KMS-11 (cell line): ENCODE results near the gene TRIO.

Source experiments
- H2AFZ ChIP-seq: fragments of 200-600 bp; sonication (generic); 2 replicates; pipeline ENCODE4 v1.6.1; 2016; ENCODE audit warnings: antibody characterized with exemption, mixed run types, low read depth
- H3K27ac ChIP-seq: fragments of 200-600 bp; sonication (generic); 2 replicates; pipeline ENCODE4 v1.6.1; 2016; ENCODE audit warnings: mild to moderate bottlenecking, mixed run types
- H3K27me3 ChIP-seq: fragments of 200-600 bp; sonication (generic); 2 replicates; pipeline ENCODE4 v1.6.1; 2017; ENCODE audit warnings: mild to moderate bottlenecking, low read depth, mixed run types, moderate library complexity; ENCODE audit not compliant: insufficient read depth
- H3K36me3 ChIP-seq: fragments of 200-600 bp; sonication (generic); 2 replicates; pipeline ENCODE4 v1.6.1; 2017; ENCODE audit warnings: mild to moderate bottlenecking, mixed run types; ENCODE audit not compliant: insufficient read depth
- H3K4me1 ChIP-seq: fragments of 200-600 bp; sonication (generic); 2 replicates; pipeline ENCODE4 v1.6.1; 2016; ENCODE audit warnings: mild to moderate bottlenecking, low read depth, mixed run types; ENCODE audit not compliant: poor library complexity, severe bottlenecking
- H3K4me2 ChIP-seq: fragments of 200-600 bp; sonication (generic); 2 replicates; pipeline ENCODE4 v1.7.0; 2016; ENCODE audit warnings: mild to moderate bottlenecking, mixed run types
- H3K4me3 ChIP-seq: fragments of 200-600 bp; sonication (generic); IDR thresholded peaks from 2 replicates; pipeline ENCODE4 v1.6.1; 2017; ENCODE audit warnings: low read depth, low read length, mixed read lengths; ENCODE audit not compliant: insufficient read depth
- H3K79me2 ChIP-seq: fragments of 200-600 bp; sonication (generic); 2 replicates; pipeline ENCODE4 v1.6.1; 2016; ENCODE audit warnings: low read depth, mixed run types; ENCODE audit not compliant: insufficient read depth
- H3K9ac ChIP-seq: fragments of 200-600 bp; sonication (generic); 2 replicates; pipeline ENCODE4 v1.6.1; 2016; ENCODE audit warnings: mild to moderate bottlenecking, mixed run types
- H4K20me1 ChIP-seq: fragments of 200-600 bp; sonication (generic); 2 replicates; pipeline ENCODE4 v1.6.1; 2016; ENCODE audit warnings: mild to moderate bottlenecking, mixed run types; ENCODE audit not compliant: insufficient read depth
- CTCF ChIP-seq: fragments of 200-600 bp; sonication (generic); conservative IDR thresholded peaks from 2 replicates; pipeline ENCODE4 v1.6.1; 2017; ENCODE audit warnings: low read depth, mild to moderate bottlenecking, antibody characterized with exemption, low read length, moderate library complexity, mixed read lengths

TRIO gene

GRCh38 chr5:14247054-14247386 lies 103.9 kb downstream of the TRIO start:
- H3K27me3 ChIP-seq: no peaks in the 10 kb centered on the region
- peak overlapping the region; percentile 90 for H3K4me2 ChIP-seq
- no peaks in the 10 kb centered on the region for H3K36me3 ChIP-seq
- H3K4me3 ChIP-seq: no peak overlapping the region
- peaks cover 94% of the 10 kb centered on the region for H3K4me1 ChIP-seq
- TF ChIP-seq CTCF: no peak
- no peak overlapping the region; the same call in 1 of the 2 replicates for H3K9ac ChIP-seq
- H4K20me1 ChIP-seq: no peaks in the 10 kb centered on the region
- no peak overlapping the region for H2AFZ ChIP-seq
- H3K27ac ChIP-seq: peak overlapping the region; percentile 80
- H3K79me2 ChIP-seq: peaks cover 91% of the 10 kb centered on the region

DNA sequence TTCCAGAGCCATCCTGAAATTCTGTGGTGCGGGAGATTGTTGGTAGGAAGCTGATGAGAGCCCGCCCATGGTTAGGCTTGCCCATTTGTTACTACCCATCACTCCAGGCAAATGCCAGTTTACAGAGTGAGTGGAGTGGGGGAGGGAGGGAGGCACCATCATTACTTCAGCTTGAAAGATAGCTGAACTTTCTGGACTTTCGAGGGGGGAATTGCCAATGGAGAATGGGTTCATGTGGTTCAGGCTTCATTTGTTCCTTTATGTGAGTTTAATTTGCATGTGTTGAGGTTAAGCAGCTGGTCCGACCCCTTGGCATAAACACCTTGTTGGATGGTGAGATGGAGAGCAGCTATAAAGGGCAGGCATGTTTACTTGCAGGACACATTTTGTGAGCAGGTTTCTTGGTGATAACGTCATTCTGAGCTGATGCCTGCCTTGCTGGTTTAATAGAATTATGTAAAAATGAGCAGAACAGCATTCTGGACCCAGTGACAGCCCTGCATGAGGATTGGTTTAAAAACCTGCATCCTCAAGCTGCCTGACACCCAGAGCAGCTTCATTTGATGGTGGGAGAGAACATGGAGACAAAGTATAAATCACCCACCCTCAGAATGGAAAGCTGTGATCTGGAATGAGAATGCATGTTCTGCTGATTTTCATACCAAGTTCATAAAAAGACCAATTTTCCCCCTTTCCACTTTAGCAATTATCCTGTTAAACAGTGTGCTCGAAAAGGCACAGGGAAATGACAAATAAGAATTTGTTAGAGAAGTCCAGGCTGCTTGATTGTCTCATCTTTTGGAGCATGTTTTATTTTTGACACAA lies 106.3 kb downstream of the TRIO start:
- TF ChIP-seq CTCF: no peak
- H3K27ac ChIP-seq: no peak overlapping the region
- H3K4me2 ChIP-seq: no peak overlapping the region
- H3K27me3 ChIP-seq: no peaks in the 10 kb centered on the region
- peaks cover 81% of the 10 kb centered on the region for H3K4me1 ChIP-seq
- no peak overlapping the region for H3K9ac ChIP-seq
- no peaks in the 10 kb centered on the region for H3K36me3 ChIP-seq
- H4K20me1 ChIP-seq: no peaks in the 10 kb centered on the region
- no peak overlapping the region for H2AFZ ChIP-seq
- H3K4me3 ChIP-seq: no peak overlapping the region
- peaks cover 85% of the 10 kb centered on the region for H3K79me2 ChIP-seq

- Histone ChIP-seq H3K9ac (no peak overlapping the region), H2AFZ (no peak overlapping the region)
- no peak for TF ChIP-seq CTCF
Measured at GRCh38 chr5:14250084-14250695, 107.0 kb downstream of the TRIO start.

GRCh38 chr5:14250748-14251701 lies 107.9 kb downstream of the TRIO start:
- Histone ChIP-seq H3K4me3 (no peak overlapping the region), H3K27ac (peak overlapping the region; percentile 16; the same call in 1 of the 2 replicates), H2AFZ (no peak overlapping the region), H3K4me2 (peak overlapping the region; percentile 9; the same call in 1 of the 2 replicates), H3K4me1 (peaks cover 71% of the 10 kb centered on the region), H3K9ac (no peak overlapping the region), H3K27me3 (no peaks in the 10 kb centered on the region), H3K36me3 (no peaks in the 10 kb centered on the region), H3K79me2 (peaks cover 93% of the 10 kb centered on the region), H4K20me1 (no peaks in the 10 kb centered on the region)
- no peak for TF ChIP-seq CTCF

More at GRCh38 chr5:14250084-14250695, 107.0 kb downstream of the TRIO start:
- Histone ChIP-seq H3K27ac (no peak overlapping the region), H3K4me3 (no peak overlapping the region), H3K4me1 (peaks cover 79% of the 10 kb centered on the region), H3K79me2 (peaks cover 89% of the 10 kb centered on the region), H3K27me3 (no peaks in the 10 kb centered on the region), H3K4me2 (peak overlapping the region; percentile 9; the same call in 1 of the 2 replicates), H4K20me1 (no peaks in the 10 kb centered on the region), H3K36me3 (no peaks in the 10 kb centered on the region)
